ENCODE results near the gene TCEA2.
A peak's percentile ranks its signal among the peaks of the same experiment; 100 is the strongest.

TCEA2 gene

DNA sequence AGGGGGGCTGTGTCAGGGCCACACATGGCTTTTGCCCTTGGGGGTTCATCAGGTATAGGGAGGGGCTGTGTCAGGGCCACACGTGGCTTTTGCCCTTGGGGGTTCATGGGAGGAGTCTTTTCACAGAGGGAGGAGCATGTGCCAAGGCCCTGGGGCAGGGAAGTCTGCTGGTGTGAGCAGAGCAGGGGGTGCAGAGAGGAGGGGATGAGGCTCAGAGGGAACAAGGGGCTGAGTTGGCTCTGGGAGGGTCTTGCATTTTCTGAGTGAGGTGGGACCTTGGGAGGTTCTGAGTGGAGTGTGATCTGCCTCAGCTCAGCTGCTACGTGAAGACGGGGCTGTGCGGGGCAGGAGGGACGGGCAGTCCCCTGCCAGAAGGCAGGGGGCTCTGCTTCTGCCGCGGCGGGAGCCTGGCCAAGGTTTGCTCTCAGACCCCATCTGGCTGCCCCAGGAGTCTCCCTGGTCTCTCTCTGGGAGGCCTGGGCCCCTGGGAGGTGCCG, 7.6 kb upstream of the TCEA2 start:
- Histone ChIP-seq H3K4me1 (ENCODE audit: control insufficient read depth, insufficient read depth, low read length) (no peaks in the 10 kb centered on the region), H3K27me3 (ENCODE audit: control insufficient read depth, insufficient read depth, low read length) (peaks cover 21% of the 10 kb centered on the region), H3K36me3 (ENCODE audit: control insufficient read depth, insufficient read depth, low read length) (no peaks in the 10 kb centered on the region), H3K27ac (ENCODE audit: low read depth, low read length) (no peak overlapping the region), H3K9ac (ENCODE audit: low read length) (no peak overlapping the region), H3K4me3 (ENCODE audit: low read length) (no peak overlapping the region)

DNA sequence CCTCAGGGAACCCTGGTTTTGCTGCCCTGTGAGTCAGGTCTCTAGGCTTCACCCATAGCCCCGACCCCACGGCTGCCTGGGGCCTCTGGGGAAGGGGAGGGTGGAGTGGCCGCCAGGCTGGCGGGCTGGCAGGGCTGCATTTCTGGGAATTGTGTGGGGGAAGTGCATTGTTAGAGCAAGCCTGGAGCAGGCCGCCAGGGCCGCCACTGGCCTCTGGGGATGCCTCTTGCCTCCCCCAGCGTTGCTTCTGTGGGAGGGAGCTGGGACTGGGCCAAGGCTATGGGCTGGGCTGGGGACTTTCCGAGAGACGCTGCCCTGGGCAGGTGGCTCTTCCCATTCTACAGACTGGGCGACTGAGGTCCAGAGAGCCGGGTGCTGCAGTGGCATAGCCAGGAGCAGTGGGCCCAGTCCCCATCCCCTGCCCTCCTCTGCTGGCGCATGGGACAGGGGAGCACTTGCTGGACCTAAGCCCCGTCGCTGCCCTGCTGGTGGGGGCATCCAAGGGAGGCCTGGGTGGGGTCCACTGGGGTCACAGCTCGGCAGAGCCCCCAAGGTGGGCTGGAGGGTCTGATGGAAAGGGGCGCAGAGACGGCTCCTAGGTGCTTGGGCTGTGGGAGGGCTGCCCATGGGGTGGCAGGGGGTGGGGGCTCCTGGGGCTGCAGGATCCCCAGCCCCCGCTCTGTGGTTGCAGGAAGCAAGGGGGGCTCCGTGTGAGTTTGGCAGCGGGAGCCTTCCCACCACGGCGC, 6.9 kb upstream of the TCEA2 start:
- Histone ChIP-seq H3K36me3 (ENCODE audit: control insufficient read depth, insufficient read depth, low read length) (no peaks in the 10 kb centered on the region), H3K9ac (ENCODE audit: low read length) (no peak overlapping the region), H3K27me3 (ENCODE audit: control insufficient read depth, insufficient read depth, low read length) (peaks cover 15% of the 10 kb centered on the region), H3K4me3 (ENCODE audit: low read length) (no peak overlapping the region), H3K27ac (ENCODE audit: low read depth, low read length) (no peak overlapping the region), H3K4me1 (ENCODE audit: control insufficient read depth, insufficient read depth, low read length) (no peaks in the 10 kb centered on the region)

DNA sequence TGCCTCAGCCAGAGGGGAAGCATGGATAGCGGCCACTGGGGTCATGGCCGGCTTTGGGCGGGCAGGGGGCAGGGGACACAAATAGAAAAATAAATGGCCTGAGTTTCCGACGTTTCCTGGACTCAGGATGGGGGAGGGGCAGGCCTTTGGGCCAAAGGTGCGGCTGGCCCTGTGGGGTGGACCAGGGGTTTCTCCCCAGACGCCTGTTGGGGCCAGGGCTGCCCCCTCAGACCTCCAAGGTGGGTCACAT, 6.4 kb upstream of the TCEA2 start:
- Histone ChIP-seq H3K4me1 (ENCODE audit: control insufficient read depth, insufficient read depth, low read length) (no peaks in the 10 kb centered on the region), H3K4me3 (ENCODE audit: low read length) (no peak overlapping the region), H3K27ac (ENCODE audit: low read depth, low read length) (no peak overlapping the region), H3K36me3 (ENCODE audit: control insufficient read depth, insufficient read depth, low read length) (no peaks in the 10 kb centered on the region), H3K9ac (ENCODE audit: low read length) (no peak overlapping the region), H3K27me3 (ENCODE audit: control insufficient read depth, insufficient read depth, low read length) (peaks cover 12% of the 10 kb centered on the region)

DNA sequence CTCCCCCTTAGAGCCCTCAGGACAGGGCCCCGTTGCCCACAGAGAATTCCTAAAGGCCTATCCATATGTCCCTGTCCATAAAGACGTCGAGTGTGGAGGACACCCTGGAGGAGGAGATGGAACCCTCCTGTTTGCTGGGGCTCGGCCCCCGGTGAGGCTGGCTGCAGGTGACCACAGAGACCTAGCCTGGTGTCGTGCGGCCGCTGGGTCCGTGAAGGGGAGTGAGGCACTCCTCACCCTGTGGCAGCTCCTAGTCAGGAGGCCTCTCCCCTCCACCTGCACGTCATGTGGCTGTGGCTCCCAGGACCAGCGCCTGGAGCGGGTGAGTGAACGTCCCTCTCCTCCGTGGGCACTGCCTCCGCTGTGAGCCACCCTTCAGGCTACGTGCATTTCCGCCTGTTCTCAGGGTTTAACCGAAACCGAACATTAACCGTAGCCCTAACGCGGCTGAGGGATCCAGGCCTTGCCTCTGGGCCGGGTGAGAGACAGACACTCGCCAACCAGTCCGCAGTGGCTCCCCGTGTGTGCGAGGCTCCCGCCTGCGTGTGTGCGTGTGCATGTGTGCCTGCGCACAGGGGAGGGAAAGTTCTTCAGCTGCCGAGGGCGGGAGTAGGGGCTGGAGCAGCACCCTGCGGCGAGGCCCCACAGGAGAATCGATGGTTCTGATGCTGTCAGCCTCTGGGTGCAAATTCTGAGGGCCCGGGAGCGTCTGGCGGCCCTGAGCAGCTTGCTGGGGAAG, 5.9 kb upstream of the TCEA2 start:
- no peak overlapping the region for H3K4me3 ChIP-seq (ENCODE audit: low read length)
- H3K9ac ChIP-seq (ENCODE audit: low read length) = peak overlapping the region; percentile 30
- no peaks in the 10 kb centered on the region for H3K36me3 ChIP-seq (ENCODE audit: control insufficient read depth, insufficient read depth, low read length)
- H3K27me3 ChIP-seq (ENCODE audit: control insufficient read depth, insufficient read depth, low read length) = peaks cover 8% of the 10 kb centered on the region
- peak overlapping the region; percentile 24 for H3K27ac ChIP-seq (ENCODE audit: low read depth, low read length)
- no peaks in the 10 kb centered on the region for H3K4me1 ChIP-seq (ENCODE audit: control insufficient read depth, insufficient read depth, low read length)

DNA sequence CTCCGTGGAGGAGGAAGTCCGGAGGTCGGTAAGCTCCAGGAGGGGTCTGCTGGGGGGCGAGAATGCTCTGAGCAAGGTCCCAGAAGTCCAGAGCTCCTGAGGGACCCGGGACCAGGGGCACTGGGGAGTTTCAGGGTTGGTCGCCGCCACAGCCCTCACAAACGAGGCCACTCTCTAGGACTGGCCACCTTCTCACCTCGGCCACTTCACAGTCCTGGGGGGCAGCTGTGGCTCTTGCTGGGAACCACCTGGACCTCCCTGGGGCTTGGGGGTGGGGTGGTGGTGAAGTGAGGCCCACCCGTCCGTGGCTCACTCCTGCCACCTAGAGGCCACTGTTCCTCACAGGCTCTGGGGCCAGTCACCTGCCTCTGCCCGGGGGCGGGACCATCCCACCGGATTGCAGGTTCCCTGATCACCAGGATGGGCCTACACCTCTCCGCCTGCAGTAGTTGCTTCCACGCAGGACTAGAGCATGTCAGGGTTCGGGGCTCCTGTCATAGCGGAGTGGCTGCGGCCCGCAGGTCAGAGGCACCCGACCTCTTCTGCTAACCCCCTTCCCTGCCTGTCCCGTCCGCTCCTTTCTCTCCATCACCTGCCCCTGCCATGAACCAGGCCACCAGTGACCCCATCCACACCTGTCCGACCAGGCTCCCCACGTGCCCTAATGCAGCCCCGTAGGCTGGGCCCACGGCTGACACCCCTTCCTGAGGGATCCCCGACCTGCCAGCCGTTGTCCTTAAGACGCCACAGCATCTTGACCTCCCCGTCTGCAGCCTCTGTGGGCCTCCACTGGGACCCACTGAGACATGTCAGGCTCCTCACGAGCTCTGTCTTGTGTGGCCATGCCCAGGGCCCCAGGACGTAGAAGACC, 5.1 kb upstream of the TCEA2 start:
- Histone ChIP-seq H3K27me3 (ENCODE audit: control insufficient read depth, insufficient read depth, low read length) (peaks cover 8% of the 10 kb centered on the region), H3K36me3 (ENCODE audit: control insufficient read depth, insufficient read depth, low read length) (no peaks in the 10 kb centered on the region), H3K27ac (ENCODE audit: low read depth, low read length) (no peak overlapping the region), H3K9ac (ENCODE audit: low read length) (no peak overlapping the region), H3K4me1 (ENCODE audit: control insufficient read depth, insufficient read depth, low read length) (peaks cover 4% of the 10 kb centered on the region), H3K4me3 (ENCODE audit: low read length) (no peak overlapping the region)

DNA sequence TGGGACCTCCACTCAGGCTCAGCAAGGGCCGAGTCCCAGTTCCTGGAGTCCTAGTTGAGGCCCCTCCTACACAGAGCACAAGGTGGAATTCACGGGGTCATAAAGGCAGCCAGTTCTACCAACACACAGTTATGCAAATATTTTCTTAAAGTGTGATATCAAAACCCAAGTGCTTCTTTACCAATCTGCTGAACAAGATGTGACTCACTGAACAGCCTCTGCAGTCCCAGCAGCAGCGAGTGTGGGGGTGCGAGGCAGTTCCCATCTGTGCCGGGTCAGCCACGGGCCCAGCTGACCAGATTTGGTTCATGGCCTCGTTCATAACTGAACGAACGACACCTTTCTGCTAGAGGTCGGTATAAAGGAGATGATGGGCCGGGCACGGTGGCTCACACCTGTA, 4.5 kb upstream of the TCEA2 start:
- H3K9ac ChIP-seq (ENCODE audit: low read length) = no peak overlapping the region
- no peaks in the 10 kb centered on the region for H3K36me3 ChIP-seq (ENCODE audit: control insufficient read depth, insufficient read depth, low read length)
- H3K4me3 ChIP-seq (ENCODE audit: low read length) = no peak overlapping the region
- no peak overlapping the region for H3K27ac ChIP-seq (ENCODE audit: low read depth, low read length)
- H3K27me3 ChIP-seq (ENCODE audit: control insufficient read depth, insufficient read depth, low read length) = peaks cover 6% of the 10 kb centered on the region
- H3K4me1 ChIP-seq (ENCODE audit: control insufficient read depth, insufficient read depth, low read length) = peaks cover 4% of the 10 kb centered on the region

DNA sequence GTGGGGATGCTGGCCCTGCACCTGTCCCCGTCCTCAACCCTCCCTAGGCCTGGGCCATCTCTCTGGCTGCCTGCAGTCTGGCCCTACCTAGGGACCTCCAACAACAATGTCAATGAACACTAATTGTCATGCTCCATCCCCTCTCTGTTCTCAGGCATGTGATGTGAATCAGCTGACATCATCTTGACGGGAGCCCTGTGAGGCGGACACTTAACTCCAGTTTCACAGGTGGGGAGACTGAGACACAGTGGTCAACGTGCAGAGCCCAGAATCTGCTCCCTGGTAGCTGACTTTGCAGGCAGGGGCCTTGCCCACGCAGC, 762 bp upstream of the TCEA2 start:
- Histone ChIP-seq H3K9ac (ENCODE audit: low read length) (no peak overlapping the region), H3K36me3 (ENCODE audit: control insufficient read depth, insufficient read depth, low read length) (no peaks in the 10 kb centered on the region), H3K27ac (ENCODE audit: low read depth, low read length) (peak overlapping the region; percentile 91), H3K27me3 (ENCODE audit: control insufficient read depth, insufficient read depth, low read length) (peaks cover 2% of the 10 kb centered on the region), H3K4me3 (ENCODE audit: low read length) (peak overlapping the region; percentile 59), H3K4me1 (ENCODE audit: control insufficient read depth, insufficient read depth, low read length) (peaks cover 12% of the 10 kb centered on the region)

DNA sequence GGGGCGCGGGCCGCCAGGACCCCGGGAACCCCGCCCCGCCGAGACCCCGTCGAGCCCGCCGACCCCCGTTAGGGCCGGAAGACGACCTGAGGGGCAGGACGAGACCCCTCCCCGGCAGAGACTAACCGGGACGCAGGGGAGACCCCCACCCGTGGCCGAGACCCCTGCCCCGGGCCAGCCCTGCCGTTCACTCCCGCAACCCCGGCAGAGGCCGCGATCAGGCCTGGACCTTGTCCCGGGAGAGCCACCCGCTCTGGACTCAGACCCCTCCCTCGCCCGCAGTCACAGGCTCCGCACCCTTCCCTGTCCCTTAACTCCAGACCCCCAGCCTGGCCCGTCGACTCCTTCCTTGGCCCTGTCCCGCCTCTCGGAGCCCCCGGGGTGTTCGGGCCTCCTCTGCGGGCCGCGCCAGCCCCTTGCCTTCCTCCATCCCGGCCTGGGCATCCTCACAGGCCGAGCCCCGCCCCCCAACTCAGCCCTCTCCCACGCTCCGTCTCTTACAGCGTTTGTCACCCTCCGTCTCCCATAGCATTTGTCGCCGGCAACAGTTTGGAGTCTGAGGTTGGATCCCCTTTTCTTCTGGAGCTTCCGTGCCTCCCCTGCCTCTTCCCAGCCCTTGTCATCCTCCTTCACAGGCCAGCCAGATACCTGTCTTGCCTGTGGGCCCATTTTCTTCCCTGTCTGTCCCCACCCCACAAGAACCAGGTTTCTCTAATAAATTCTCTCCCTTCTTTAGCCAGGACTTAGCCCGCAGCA, 569 bp downstream of the TCEA2 start:
- H3K4me1 ChIP-seq (ENCODE audit: control insufficient read depth, insufficient read depth, low read length) = peaks cover 12% of the 10 kb centered on the region
- H3K9ac ChIP-seq (ENCODE audit: low read length) = peak overlapping the region; percentile 53
- H3K4me3 ChIP-seq (ENCODE audit: low read length) = peak overlapping the region; percentile 76
- H3K27ac ChIP-seq (ENCODE audit: low read depth, low read length) = peak overlapping the region; percentile 49
- H3K27me3 ChIP-seq (ENCODE audit: control insufficient read depth, insufficient read depth, low read length) = no peaks in the 10 kb centered on the region
- no peaks in the 10 kb centered on the region for H3K36me3 ChIP-seq (ENCODE audit: control insufficient read depth, insufficient read depth, low read length)

DNA sequence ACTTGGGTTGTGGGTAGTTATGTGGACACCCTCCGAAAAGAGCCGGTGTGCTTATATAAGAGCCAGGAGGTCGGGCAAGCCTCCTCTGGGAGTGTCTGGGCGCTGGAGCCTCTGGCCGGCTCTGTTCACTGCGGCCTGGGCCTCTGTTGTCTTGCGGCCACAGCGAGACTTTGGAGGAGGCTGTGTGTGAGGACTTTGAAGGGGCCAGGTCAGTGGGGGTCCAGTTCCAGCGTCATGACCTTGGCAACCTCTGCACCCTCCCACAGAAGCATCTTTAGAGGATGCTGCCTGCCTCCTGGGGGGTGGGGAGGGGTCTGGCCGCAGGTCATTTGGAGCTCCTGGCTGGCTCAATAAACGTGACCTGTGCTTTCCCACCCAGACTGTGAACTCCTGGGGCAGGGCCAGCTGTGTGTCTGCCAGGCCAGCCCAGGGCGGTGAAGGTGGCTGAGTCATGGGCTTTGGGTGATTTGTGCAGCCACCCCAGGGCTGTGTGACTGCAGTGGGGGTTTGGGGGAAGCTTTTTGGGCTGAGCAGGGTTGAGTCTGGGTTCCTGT, 1.2 kb downstream of the TCEA2 start:
- Histone ChIP-seq H3K27ac (ENCODE audit: low read depth, low read length) (no peak overlapping the region), H3K4me3 (ENCODE audit: low read length) (peak overlapping the region; percentile 76)

DNA sequence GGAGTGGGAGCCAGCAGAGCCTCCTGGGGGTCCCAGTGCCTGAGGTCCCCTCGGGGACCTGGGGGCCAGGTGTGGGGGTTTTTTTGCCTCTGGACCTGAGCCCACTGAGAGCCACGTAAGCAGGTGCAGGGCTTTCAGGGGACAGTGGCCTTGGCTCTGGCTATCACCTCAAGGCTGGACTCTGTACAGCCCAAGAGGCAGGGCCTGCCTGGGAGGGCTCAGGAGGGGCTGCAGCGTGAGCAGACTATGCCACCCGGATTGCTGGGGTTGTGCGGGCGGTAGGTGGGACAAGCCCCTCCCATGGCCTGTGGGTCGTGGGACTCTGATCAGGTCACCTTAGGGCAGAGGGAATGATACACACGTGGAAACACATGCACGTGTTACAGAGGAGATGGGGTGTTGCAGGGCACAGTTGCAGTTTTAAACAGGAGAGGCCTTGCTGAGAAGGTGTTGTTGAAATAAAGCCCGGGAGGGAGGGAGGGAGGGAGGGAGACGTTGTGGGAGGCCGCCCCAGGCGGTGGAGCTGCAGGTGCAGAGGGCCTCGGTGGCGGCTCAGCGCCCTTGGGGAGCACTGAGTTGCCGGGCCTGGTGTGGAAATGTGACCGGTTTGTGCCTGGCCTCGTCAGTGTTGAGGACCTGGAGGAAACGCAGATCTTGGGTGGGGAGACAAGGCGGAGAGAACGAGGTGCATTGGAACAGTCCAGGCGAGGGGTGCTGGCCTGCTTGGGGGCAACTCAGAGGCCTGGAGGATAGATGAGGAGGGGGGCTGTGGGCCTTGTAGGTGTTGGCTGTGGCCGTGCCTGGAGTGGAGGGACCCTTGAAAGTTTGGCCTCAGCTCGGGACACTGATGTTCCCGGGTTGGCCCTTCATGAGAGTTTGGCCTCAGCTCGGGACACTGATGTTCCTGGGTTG, 2.3 kb downstream of the TCEA2 start:
- H3K4me1 ChIP-seq (ENCODE audit: control insufficient read depth, insufficient read depth, low read length) = peaks cover 12% of the 10 kb centered on the region
- H3K36me3 ChIP-seq (ENCODE audit: control insufficient read depth, insufficient read depth, low read length) = no peaks in the 10 kb centered on the region
- no peak overlapping the region for H3K4me3 ChIP-seq (ENCODE audit: low read length)
- H3K27ac ChIP-seq (ENCODE audit: low read depth, low read length) = no peak overlapping the region
- H3K27me3 ChIP-seq (ENCODE audit: control insufficient read depth, insufficient read depth, low read length) = no peaks in the 10 kb centered on the region
- H3K9ac ChIP-seq (ENCODE audit: low read length) = no peak overlapping the region

More for the DNA sequence above, 1.2 kb downstream of the TCEA2 start:
- no peak overlapping the region for H3K9ac ChIP-seq (ENCODE audit: low read length)
- peaks cover 12% of the 10 kb centered on the region for H3K4me1 ChIP-seq (ENCODE audit: control insufficient read depth, insufficient read depth, low read length)
- no peaks in the 10 kb centered on the region for H3K36me3 ChIP-seq (ENCODE audit: control insufficient read depth, insufficient read depth, low read length)
- H3K27me3 ChIP-seq (ENCODE audit: control insufficient read depth, insufficient read depth, low read length) = no peaks in the 10 kb centered on the region

DNA sequence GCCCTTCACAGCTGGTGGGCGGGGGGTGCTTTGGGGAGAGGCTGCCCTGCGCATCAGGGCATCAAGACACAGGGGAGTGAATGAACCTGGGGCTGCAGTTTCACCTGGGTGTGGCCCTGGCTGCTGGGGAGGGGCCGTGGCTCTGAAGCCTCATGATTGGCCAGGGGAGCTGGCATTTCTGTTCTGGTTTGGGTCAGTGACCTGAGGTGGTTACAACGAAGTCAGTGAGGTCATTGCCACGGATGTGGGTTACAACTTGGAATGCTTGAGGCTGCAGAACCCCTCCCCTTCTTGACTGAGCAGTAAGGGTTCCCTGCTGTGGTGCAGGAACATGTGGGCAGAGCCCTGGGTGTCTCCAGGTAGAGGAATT, 3.0 kb downstream of the TCEA2 start:
- no peaks in the 10 kb centered on the region for H3K27me3 ChIP-seq (ENCODE audit: control insufficient read depth, insufficient read depth, low read length)
- H3K9ac ChIP-seq (ENCODE audit: low read length) = no peak overlapping the region
- no peak overlapping the region for H3K4me3 ChIP-seq (ENCODE audit: low read length)
- H3K36me3 ChIP-seq (ENCODE audit: control insufficient read depth, insufficient read depth, low read length) = no peaks in the 10 kb centered on the region
- peaks cover 12% of the 10 kb centered on the region for H3K4me1 ChIP-seq (ENCODE audit: control insufficient read depth, insufficient read depth, low read length)
- H3K27ac ChIP-seq (ENCODE audit: low read depth, low read length) = no peak overlapping the region
